CD14-positive monocyte (primary cell): ENCODE measurements around the gene NLRC3. TPM values are rescaled to one million over a fixed set of nuclear protein-coding genes. Genes with fewer than 3 reads are reported as not detected.

Experiments used
- DNase-seq, 3 donors: peaks; one replicate each; pipeline ENCODE4 v3.0.0-alpha.2; 2011 to 2022
- H2AFZ ChIP-seq: 2 replicates; pipeline ENCODE4 v1.6.0; 2012; ENCODE audit warnings: mild to moderate bottlenecking, low read depth, low read length, inconsistent platforms; ENCODE audit not compliant: insufficient read depth, poor library complexity, severe bottlenecking
- H3K27ac ChIP-seq, 2 donors: 1 replicate in 1 of 2; 2 replicates in 1 of 2; pipeline ENCODE4 v1.5.1; 2012 to 2013; ENCODE audit warnings: low read length in 2 of 2, control low read depth in 1 of 2, inconsistent platforms in 1 of 2, low read depth in 1 of 2, mild to moderate bottlenecking in 1 of 2
- H3K27me3 ChIP-seq, 2 donors: one replicate each; pipeline versions ENCODE4 v1.6.0 to v1.6.1; 2011 to 2013; ENCODE audit warnings: low read length in 2 of 2; ENCODE audit not compliant: control insufficient read depth in 2 of 2, insufficient read depth in 2 of 2
- H3K36me3 ChIP-seq, 2 donors: replicated peaks in 1 of 2; 1 replicate in 1 of 2; 2 replicates in 1 of 2; pipeline versions ENCODE4 v1.5.1 to v1.6.1; 2012 to 2013; ENCODE audit warnings: low read length in 2 of 2, control low read depth in 1 of 2, inconsistent platforms in 1 of 2, mild to moderate bottlenecking in 1 of 2; ENCODE audit not compliant: insufficient read depth in 2 of 2, control insufficient read depth in 1 of 2
- H3K4me1 ChIP-seq, 2 donors: 1 replicate in 1 of 2; 2 replicates in 1 of 2; pipeline versions ENCODE4 v1.5.1 to v1.6.1; 2012 to 2013; ENCODE audit warnings: low read length in 2 of 2, control low read depth in 1 of 2, inconsistent platforms in 1 of 2, mild to moderate bottlenecking in 1 of 2, moderate library complexity in 1 of 2; ENCODE audit not compliant: insufficient read depth in 2 of 2, control insufficient read depth in 1 of 2
- H3K4me2 ChIP-seq: replicated peaks from 2 replicates; pipeline ENCODE3; 2012; ENCODE audit warnings: low read length, moderate library complexity, mild to moderate bottlenecking; ENCODE audit not compliant: poor library complexity, severe bottlenecking; ENCODE audit errors: extremely low read depth
- H3K4me3 ChIP-seq, 3 experiments: fragments of 200-600 bp in 1 of 3; sonication (generic) in 1 of 3; replicated peaks in 1 of 3; 1 replicate in 2 of 3; 2 replicates in 1 of 3; pipeline ENCODE4 v1.5.1; 2011 to 2013; ENCODE audit warnings: low read length in 3 of 3, mild to moderate bottlenecking in 3 of 3, control low read depth in 2 of 3, low read depth in 2 of 3, inconsistent platforms in 1 of 3, moderate library complexity in 1 of 3
- H3K79me2 ChIP-seq: 2 replicates; pipeline ENCODE4 v1.6.0; 2012; ENCODE audit warnings: mild to moderate bottlenecking, control low read depth, inconsistent platforms, low read length, moderate library complexity; ENCODE audit not compliant: insufficient read depth
- H3K9ac ChIP-seq: 2 replicates; pipeline ENCODE4 v1.6.0; 2017; ENCODE audit warnings: low read length, mild to moderate bottlenecking; ENCODE audit not compliant: insufficient read depth, poor library complexity, severe bottlenecking
- H3K9me3 ChIP-seq, 2 donors: replicated peaks in 1 of 2; 1 replicate in 1 of 2; 2 replicates in 1 of 2; pipeline versions ENCODE4 v1.5.1 to v1.6.1; 2012 to 2013; ENCODE audit warnings: low read length in 2 of 2, control low read depth in 1 of 2; ENCODE audit not compliant: control insufficient read depth in 1 of 2, insufficient read depth in 1 of 2
- H4K20me1 ChIP-seq: 2 replicates; pipeline ENCODE4 v1.6.0; 2012; ENCODE audit warnings: mild to moderate bottlenecking, low read length, control low read depth, moderate library complexity; ENCODE audit not compliant: insufficient read depth
- H3K27ac Mint-ChIP-seq, 7 donors: one replicate each; pipeline ENCODE4 v1.8.0; 2020; ENCODE audit warnings: mild to moderate bottlenecking in 7 of 7, mixed read lengths in 7 of 7, moderate library complexity in 6 of 7, inconsistent platforms in 2 of 7
- H3K27me3 Mint-ChIP-seq, 3 donors: one replicate each; pipeline ENCODE4 v1.8.0; 2021 to 2022; ENCODE audit warnings: low read depth in 3 of 3, mild to moderate bottlenecking in 3 of 3, mixed read lengths in 3 of 3, moderate library complexity in 3 of 3, inconsistent platforms in 1 of 3
- H3K36me3 Mint-ChIP-seq, 2 donors: one replicate each; pipeline ENCODE4 v1.8.0; 2020; ENCODE audit warnings: mixed read lengths in 2 of 2, inconsistent platforms in 1 of 2, mild to moderate bottlenecking in 1 of 2
- H3K4me1 Mint-ChIP-seq: one replicate; pipeline ENCODE4 v1.8.0; 2020; ENCODE audit warnings: mild to moderate bottlenecking, mixed read lengths
- H3K4me3 Mint-ChIP-seq, 2 donors: one replicate each; pipeline ENCODE4 v1.8.0; 2020; ENCODE audit warnings: mild to moderate bottlenecking in 2 of 2, mixed read lengths in 2 of 2, moderate library complexity in 1 of 2
- H3K9me3 Mint-ChIP-seq, 7 donors: one replicate each; pipeline ENCODE4 v1.8.0; 2020 to 2022; ENCODE audit warnings: mixed read lengths in 7 of 7, mild to moderate bottlenecking in 6 of 7, moderate library complexity in 6 of 7, inconsistent platforms in 2 of 7
- WGBS: methylation state at CpG from one replicate; pipeline ENCODE4 v1.1.5; 2013; ENCODE audit warnings: missing lambda C conversion rate; ENCODE audit not compliant: insufficient coverage; 5-methylcytosine and 5-hydroxymethylcytosine counted together
- intact Hi-C, 2 donors: fragments of 100-400 bp; cut with micrococcal nuclease; formaldehyde crosslinking; loops; one replicate each; pipeline versions ENCODE4 v1.15.0 to v1.15.1; 2023
- polyA plus RNA-seq, 3 donors: library from polyadenylated mRNA; depleted of rRNA in 1 of 3; unstranded in 2 of 3; stranded (reverse) in 1 of 3; fragments of 300-500 nt in 2 of 3; fragments of >200 nt in 1 of 3; fragmentation: Illumina TruSeq in 2 of 3; gene quantifications; 1 replicate in 2 of 3; 2 replicates in 1 of 3; pipeline ENCODE4 v1.2.3, GENCODE V29; 2012 to 2021
- TF ChIP-seq, protein P1 (sequence below): fragments of 200-600 bp; IDR thresholded peaks from one replicate; pipeline ENCODE4 v1.8.0; 2022; ENCODE audit warnings: antibody characterized with exemption, mild to moderate bottlenecking

NLRC3 gene
- polyA plus RNA-seq, 3 donors, result 0.03 to 0.07 (median 0.06) TPM

DNA sequence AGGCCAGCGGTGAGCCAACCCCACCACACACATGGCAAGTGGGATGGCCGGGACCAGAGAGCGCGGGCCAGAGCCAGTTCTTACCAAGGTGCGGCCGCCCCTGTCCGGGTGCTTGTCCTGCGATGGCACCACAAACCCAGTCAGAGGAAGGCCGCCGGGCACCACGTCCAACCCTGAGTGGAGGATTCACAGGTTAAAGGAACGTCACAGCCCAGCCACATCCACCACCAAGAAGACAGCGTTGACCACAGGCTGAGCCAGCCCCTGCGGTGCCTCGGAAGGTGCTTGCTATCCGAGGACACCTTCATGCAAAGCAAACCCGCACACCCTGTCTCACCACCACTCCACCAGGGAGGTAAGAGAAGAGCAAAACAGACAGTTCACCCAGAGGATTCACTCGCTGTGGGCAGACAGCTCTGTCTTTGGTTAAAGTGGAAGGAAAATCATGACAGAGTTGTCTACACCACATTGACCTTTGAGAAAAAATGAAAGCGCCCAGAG lies 18.4 kb upstream of the NLRC3 start:
- Mint-ChIP-seq H3K36me3 (peaks cover 54 to 80% of the 10 kb centered on the region in 2 donors), H3K9me3 (peaks cover 0 to 13% (median 6%) of the 10 kb centered on the region in 7 donors), H3K4me3 (no peak overlapping the region), H3K27ac (no peak overlapping the region), H3K4me1 (peaks cover 16% of the 10 kb centered on the region), H3K27me3 (peaks cover 16 to 29% (median 25%) of the 10 kb centered on the region in 3 donors)
- WGBS, result 97% methylated on average over 14 of the region's 19 CpGs
- Histone ChIP-seq H3K4me1 (peaks cover 10 to 12% of the 10 kb centered on the region in 2 donors), H2AFZ (no peak overlapping the region), H3K4me3 (no peak overlapping the region), H3K27me3 (peaks cover 0 to 11% of the 10 kb centered on the region in 2 donors), H3K4me2 (no peak overlapping the region), H3K9ac (no peak overlapping the region), H3K27ac (no peak overlapping the region), H4K20me1 (peaks cover 17% of the 10 kb centered on the region), H3K36me3 (peaks cover 21 to 67% of the 10 kb centered on the region in 2 donors), H3K79me2 (no peaks in the 10 kb centered on the region), H3K9me3 (peaks cover 0 to 3% of the 10 kb centered on the region in 2 donors)
- TF ChIP-seq, protein P1, sequence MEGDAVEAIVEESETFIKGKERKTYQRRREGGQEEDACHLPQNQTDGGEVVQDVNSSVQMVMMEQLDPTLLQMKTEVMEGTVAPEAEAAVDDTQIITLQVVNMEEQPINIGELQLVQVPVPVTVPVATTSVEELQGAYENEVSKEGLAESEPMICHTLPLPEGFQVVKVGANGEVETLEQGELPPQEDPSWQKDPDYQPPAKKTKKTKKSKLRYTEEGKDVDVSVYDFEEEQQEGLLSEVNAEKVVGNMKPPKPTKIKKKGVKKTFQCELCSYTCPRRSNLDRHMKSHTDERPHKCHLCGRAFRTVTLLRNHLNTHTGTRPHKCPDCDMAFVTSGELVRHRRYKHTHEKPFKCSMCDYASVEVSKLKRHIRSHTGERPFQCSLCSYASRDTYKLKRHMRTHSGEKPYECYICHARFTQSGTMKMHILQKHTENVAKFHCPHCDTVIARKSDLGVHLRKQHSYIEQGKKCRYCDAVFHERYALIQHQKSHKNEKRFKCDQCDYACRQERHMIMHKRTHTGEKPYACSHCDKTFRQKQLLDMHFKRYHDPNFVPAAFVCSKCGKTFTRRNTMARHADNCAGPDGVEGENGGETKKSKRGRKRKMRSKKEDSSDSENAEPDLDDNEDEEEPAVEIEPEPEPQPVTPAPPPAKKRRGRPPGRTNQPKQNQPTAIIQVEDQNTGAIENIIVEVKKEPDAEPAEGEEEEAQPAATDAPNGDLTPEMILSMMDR, result no peak
- DNase-seq, result no peak
- intact Hi-C loops, result no loop called here

- intact Hi-C loops, result no loop called here
- no peak overlapping the region for H3K27ac Mint-ChIP-seq
- Histone ChIP-seq H3K27me3 (peaks cover 0 to 11% of the 10 kb centered on the region in 2 donors), H3K36me3 (peaks cover 16 to 62% of the 10 kb centered on the region in 2 donors), H3K9me3 (peaks cover 0 to 2% of the 10 kb centered on the region in 2 donors), H3K4me1 (peaks cover 15 to 17% of the 10 kb centered on the region in 2 donors), H3K4me2 (no peak overlapping the region), H3K79me2 (no peaks in the 10 kb centered on the region), H3K27ac (no peak overlapping the region), H4K20me1 (peaks cover 22% of the 10 kb centered on the region), H3K4me3 (no peak overlapping the region), H2AFZ (no peak overlapping the region), H3K9ac (no peak overlapping the region)
- H3K36me3 Mint-ChIP-seq, result peaks cover 53 to 80% of the 10 kb centered on the region in 2 donors
- peaks cover 16 to 33% (median 25%) of the 10 kb centered on the region in 3 donors for H3K27me3 Mint-ChIP-seq
- no peak overlapping the region for H3K4me3 Mint-ChIP-seq
- 96% methylated on average over 11 of the region's 11 CpGs for WGBS
- DNase-seq, result no peak
- peaks cover 0 to 8% (median 2%) of the 10 kb centered on the region in 7 donors for H3K9me3 Mint-ChIP-seq
- peaks cover 20% of the 10 kb centered on the region for H3K4me1 Mint-ChIP-seq
- TF ChIP-seq, protein P1, result no peak
Measured at GRCh38 chr16:3595110-3595486, 17.9 kb upstream of the NLRC3 start.
